WTC11 (cell line): Measurements from ENCODE around the gene CST9L. TPM values are rescaled to one million over a fixed set of nuclear protein-coding genes. Genes with fewer than 3 reads are reported as not detected.

ENCODE experiments used
- ATAC-seq: fragments of 200-7000 bp; cut with Tn5 transposase; 2 replicates; pipeline ENCODE4 v1.10.0; 2021; ENCODE audit warnings: mild to moderate bottlenecking, moderate library complexity
- CTCF ChIA-PET: fragments of 300-600 bp; sonication (Branson Sonifier 250); formaldehyde crosslinking; loops from one replicate; lab custom pipeline; 2021; ENCODE audit warnings: antibody characterized with exemption; lab: Charles Lee
- POLR2A ChIA-PET: fragments of 350-600 bp; sonication (Branson Sonifier 250); formaldehyde crosslinking; loops from one replicate; lab custom pipeline; 2021; ENCODE audit warnings: antibody characterized with exemption; lab: Charles Lee
- DNase-seq: peaks from one replicate; pipeline ENCODE4 v3.0.0; 2021; ENCODE audit warnings: low spot score
- H3K27ac Mint-ChIP-seq: 2 replicates; pipeline ENCODE4 v1.8.0; 2021; ENCODE audit warnings: mixed read lengths
- H3K27me3 Mint-ChIP-seq: 2 replicates; pipeline ENCODE4 v1.8.0; 2021; ENCODE audit warnings: low read depth, mild to moderate bottlenecking, moderate library complexity, mixed read lengths
- H3K36me3 Mint-ChIP-seq: 2 replicates; pipeline ENCODE4 v1.8.0; 2021; ENCODE audit warnings: mixed read lengths
- H3K4me1 Mint-ChIP-seq: 2 replicates; pipeline ENCODE4 v1.8.0; 2022; ENCODE audit warnings: mixed read lengths
- H3K4me3 Mint-ChIP-seq: 2 replicates; pipeline ENCODE4 v1.8.0; 2021; ENCODE audit warnings: mild to moderate bottlenecking, moderate library complexity, mixed read lengths
- H3K9me3 Mint-ChIP-seq: 2 replicates; pipeline ENCODE4 v1.8.0; 2021; ENCODE audit warnings: mixed read lengths
- ATF3 ChIP-seq: sonication (generic); formaldehyde crosslinking; conservative IDR thresholded peaks from 2 replicates; pipeline ENCODE4 v1.8.1; 2022; ENCODE audit warnings: mild to moderate bottlenecking, missing genetic modification reagents
- ATF6 ChIP-seq: sonication (generic); formaldehyde crosslinking; IDR thresholded peaks from 2 replicates; pipeline ENCODE4 v1.8.1; 2023; ENCODE audit warnings: mild to moderate bottlenecking, missing genetic modification reagents
- EMX1 ChIP-seq: fragments of 250-450 bp; sonication (Bioruptor Pico); IDR thresholded peaks from 2 replicates; pipeline ENCODE4 v1.8.0; 2021; ENCODE audit warnings: mild to moderate bottlenecking
- GTF2I ChIP-seq: fragments of 250-450 bp; sonication (Bioruptor Pico); conservative IDR thresholded peaks from 2 replicates; pipeline ENCODE4 v1.4.0; 2021; ENCODE audit warnings: mild to moderate bottlenecking
- IRF2 ChIP-seq: sonication (generic); formaldehyde crosslinking; IDR thresholded peaks from 2 replicates; pipeline ENCODE4 v1.8.0; 2022; ENCODE audit warnings: low read depth, missing genetic modification reagents, borderline replicate concordance
- NFATC4 ChIP-seq: fragments of 250-450 bp; sonication (Bioruptor Pico); IDR thresholded peaks from 2 replicates; pipeline ENCODE4 v1.9.0; 2021; ENCODE audit warnings: mild to moderate bottlenecking
- NFE2L1 ChIP-seq: sonication (generic); formaldehyde crosslinking; IDR thresholded peaks from 2 replicates; pipeline ENCODE4 v1.8.1; 2023; ENCODE audit warnings: missing genetic modification reagents
- PRRX2 ChIP-seq: fragments of 250-450 bp; sonication (Bioruptor Pico); IDR thresholded peaks from 2 replicates; pipeline ENCODE4 v1.8.0; 2021; ENCODE audit warnings: mild to moderate bottlenecking
- RELA ChIP-seq: sonication (generic); formaldehyde crosslinking; IDR thresholded peaks from 2 replicates; pipeline ENCODE4 v1.8.1; 2022; ENCODE audit warnings: missing genetic modification reagents, mild to moderate bottlenecking, borderline replicate concordance
- SOX15 ChIP-seq: fragments of 250-450 bp; sonication (Bioruptor Pico); IDR thresholded peaks from 2 replicates; pipeline ENCODE4 v1.9.0; 2021; ENCODE audit warnings: mild to moderate bottlenecking
- SP1 ChIP-seq: sonication (generic); formaldehyde crosslinking; conservative IDR thresholded peaks from 2 replicates; pipeline ENCODE4 v1.8.1; 2022; ENCODE audit warnings: missing genetic modification reagents
- TCF7 ChIP-seq: sonication (generic); formaldehyde crosslinking; IDR thresholded peaks from 2 replicates; pipeline ENCODE4 v1.8.0; 2022; ENCODE audit warnings: mild to moderate bottlenecking, low read depth, missing genetic modification reagents, moderate library complexity
- TEAD1 ChIP-seq: sonication (generic); formaldehyde crosslinking; IDR thresholded peaks from 2 replicates; pipeline ENCODE4 v1.8.0; 2022; ENCODE audit warnings: mild to moderate bottlenecking, missing genetic modification reagents
- TEAD4 ChIP-seq: sonication (generic); formaldehyde crosslinking; IDR thresholded peaks from 2 replicates; pipeline ENCODE4 v1.8.0; 2022; ENCODE audit warnings: mild to moderate bottlenecking, missing genetic modification reagents
- TP53 ChIP-seq: sonication (generic); formaldehyde crosslinking; IDR thresholded peaks from 2 replicates; pipeline ENCODE4 v1.8.1; 2023; ENCODE audit warnings: mild to moderate bottlenecking, missing genetic modification reagents
- ZNF263 ChIP-seq: sonication (generic); formaldehyde crosslinking; IDR thresholded peaks from 2 replicates; pipeline ENCODE4 v1.8.1; 2022; ENCODE audit warnings: low read depth, mild to moderate bottlenecking, moderate library complexity, missing genetic modification reagents
- ZNF317 ChIP-seq: sonication (generic); formaldehyde crosslinking; IDR thresholded peaks from 2 replicates; pipeline ENCODE4 v1.8.1; 2023; ENCODE audit warnings: low read depth, mild to moderate bottlenecking, moderate library complexity, missing genetic modification reagents, borderline replicate concordance
- ZNF416 ChIP-seq: fragments of 250-450 bp; sonication (Bioruptor Pico); IDR thresholded peaks from 2 replicates; pipeline ENCODE4 v1.9.0; 2021; ENCODE audit warnings: mild to moderate bottlenecking, inconsistent platforms
- ZNF423 ChIP-seq: fragments of 250-450 bp; sonication (Bioruptor Pico); IDR thresholded peaks from 2 replicates; pipeline ENCODE4 v2.1.2; 2022; ENCODE audit warnings: mild to moderate bottlenecking, moderate library complexity
- ZNF532 ChIP-seq: fragments of 250-450 bp; sonication (Bioruptor Pico); IDR thresholded peaks from 2 replicates; pipeline ENCODE4 v1.9.0; 2021; ENCODE audit warnings: mild to moderate bottlenecking, borderline replicate concordance
- total RNA-seq: library from RNA; stranded (reverse); gene quantifications from 3 replicates; pipeline ENCODE4 v1.2.3, GENCODE V29; 2021
- TF ChIP-seq, protein P1 (sequence below): sonication (generic); formaldehyde crosslinking; IDR thresholded peaks from 2 replicates; pipeline ENCODE4 v1.8.0; 2023; ENCODE audit warnings: mild to moderate bottlenecking, missing genetic modification reagents
- TF ChIP-seq, protein P2 (sequence below): fragments of 250-450 bp; sonication (Bioruptor Pico); IDR thresholded peaks from 2 replicates; pipeline ENCODE4 v1.9.0; 2021; ENCODE audit warnings: mild to moderate bottlenecking
- TF ChIP-seq, protein P3 (sequence below): fragments of 250-450 bp; sonication (Bioruptor Pico); IDR thresholded peaks from 2 replicates; pipeline ENCODE4 v2.1.2; 2022; ENCODE audit warnings: mild to moderate bottlenecking, moderate library complexity
- TF ChIP-seq, protein P4 (sequence below): sonication (generic); formaldehyde crosslinking; IDR thresholded peaks from 2 replicates; pipeline ENCODE4 v1.8.1; 2023; ENCODE audit warnings: mild to moderate bottlenecking, missing genetic modification reagents, moderate library complexity

Gene CST9L
- total RNA-seq, 1 experiment from 2014 or later, result not detected

- TF ChIP-seq, protein P1, sequence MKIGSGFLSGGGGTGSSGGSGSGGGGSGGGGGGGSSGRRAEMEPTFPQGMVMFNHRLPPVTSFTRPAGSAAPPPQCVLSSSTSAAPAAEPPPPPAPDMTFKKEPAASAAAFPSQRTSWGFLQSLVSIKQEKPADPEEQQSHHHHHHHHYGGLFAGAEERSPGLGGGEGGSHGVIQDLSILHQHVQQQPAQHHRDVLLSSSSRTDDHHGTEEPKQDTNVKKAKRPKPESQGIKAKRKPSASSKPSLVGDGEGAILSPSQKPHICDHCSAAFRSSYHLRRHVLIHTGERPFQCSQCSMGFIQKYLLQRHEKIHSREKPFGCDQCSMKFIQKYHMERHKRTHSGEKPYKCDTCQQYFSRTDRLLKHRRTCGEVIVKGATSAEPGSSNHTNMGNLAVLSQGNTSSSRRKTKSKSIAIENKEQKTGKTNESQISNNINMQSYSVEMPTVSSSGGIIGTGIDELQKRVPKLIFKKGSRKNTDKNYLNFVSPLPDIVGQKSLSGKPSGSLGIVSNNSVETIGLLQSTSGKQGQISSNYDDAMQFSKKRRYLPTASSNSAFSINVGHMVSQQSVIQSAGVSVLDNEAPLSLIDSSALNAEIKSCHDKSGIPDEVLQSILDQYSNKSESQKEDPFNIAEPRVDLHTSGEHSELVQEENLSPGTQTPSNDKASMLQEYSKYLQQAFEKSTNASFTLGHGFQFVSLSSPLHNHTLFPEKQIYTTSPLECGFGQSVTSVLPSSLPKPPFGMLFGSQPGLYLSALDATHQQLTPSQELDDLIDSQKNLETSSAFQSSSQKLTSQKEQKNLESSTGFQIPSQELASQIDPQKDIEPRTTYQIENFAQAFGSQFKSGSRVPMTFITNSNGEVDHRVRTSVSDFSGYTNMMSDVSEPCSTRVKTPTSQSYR (CRISPR knock-in tag), result no peak
- TF ChIP-seq, protein P2, sequence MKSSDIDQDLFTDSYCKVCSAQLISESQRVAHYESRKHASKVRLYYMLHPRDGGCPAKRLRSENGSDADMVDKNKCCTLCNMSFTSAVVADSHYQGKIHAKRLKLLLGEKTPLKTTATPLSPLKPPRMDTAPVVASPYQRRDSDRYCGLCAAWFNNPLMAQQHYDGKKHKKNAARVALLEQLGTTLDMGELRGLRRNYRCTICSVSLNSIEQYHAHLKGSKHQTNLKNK, result no peak
- TF ChIP-seq, protein P3, sequence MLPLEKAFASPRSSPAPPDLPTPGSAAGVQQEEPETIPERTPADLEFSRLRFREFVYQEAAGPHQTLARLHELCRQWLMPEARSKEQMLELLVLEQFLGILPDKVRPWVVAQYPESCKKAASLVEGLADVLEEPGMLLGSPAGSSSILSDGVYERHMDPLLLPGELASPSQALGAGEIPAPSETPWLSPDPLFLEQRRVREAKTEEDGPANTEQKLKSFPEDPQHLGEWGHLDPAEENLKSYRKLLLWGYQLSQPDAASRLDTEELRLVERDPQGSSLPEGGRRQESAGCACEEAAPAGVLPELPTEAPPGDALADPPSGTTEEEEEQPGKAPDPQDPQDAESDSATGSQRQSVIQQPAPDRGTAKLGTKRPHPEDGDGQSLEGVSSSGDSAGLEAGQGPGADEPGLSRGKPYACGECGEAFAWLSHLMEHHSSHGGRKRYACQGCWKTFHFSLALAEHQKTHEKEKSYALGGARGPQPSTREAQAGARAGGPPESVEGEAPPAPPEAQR, result no peak
- TF ChIP-seq RELA (CRISPR knock-in tag) (no peak), TEAD4 (CRISPR knock-in tag) (no peak), TCF7 (no peak)
Observed at GRCh38 chr20:23604306-23604705, 36.0 kb upstream of the CST9L start (continued).

DNA sequence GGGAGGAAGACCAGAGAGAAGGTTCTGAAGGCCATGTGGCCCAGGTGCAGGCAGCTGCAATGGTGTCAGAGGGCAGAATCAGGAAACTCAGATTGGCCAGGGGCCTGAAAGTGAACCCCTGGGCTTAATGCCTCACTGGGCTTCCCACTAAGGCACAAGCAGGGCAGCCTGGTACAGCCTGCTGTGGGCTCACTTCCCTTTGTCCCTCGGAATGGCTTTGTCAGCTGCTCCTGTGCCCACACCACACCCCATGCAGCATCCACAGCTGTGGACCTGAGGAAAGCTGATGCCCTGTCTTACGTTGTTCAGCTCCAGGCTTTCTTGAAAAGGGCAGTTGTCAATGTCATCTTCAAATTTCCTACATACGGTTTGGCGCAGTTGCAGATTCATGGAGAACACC, 35.0 kb upstream of the CST9L start:
- ATAC-seq, result no peak
- no peaks in the 10 kb centered on the region for H3K9me3 Mint-ChIP-seq
- peaks cover 25% of the 10 kb centered on the region; the same call in 1 of the 2 replicates for H3K4me1 Mint-ChIP-seq
- peaks cover 26% of the 10 kb centered on the region; the same call in 1 of the 2 replicates for H3K27me3 Mint-ChIP-seq
- DNase-seq, result no peak
- TF ChIP-seq TP53 (CRISPR knock-in tag) (no peak), GTF2I (CRISPR knock-in tag) (no peak), TEAD1 (no peak), PRRX2 (no peak), NFE2L1 (CRISPR knock-in tag) (no peak), RELA (CRISPR knock-in tag) (no peak), ATF3 (CRISPR knock-in tag) (no peak)
- TF ChIP-seq, protein P4, sequence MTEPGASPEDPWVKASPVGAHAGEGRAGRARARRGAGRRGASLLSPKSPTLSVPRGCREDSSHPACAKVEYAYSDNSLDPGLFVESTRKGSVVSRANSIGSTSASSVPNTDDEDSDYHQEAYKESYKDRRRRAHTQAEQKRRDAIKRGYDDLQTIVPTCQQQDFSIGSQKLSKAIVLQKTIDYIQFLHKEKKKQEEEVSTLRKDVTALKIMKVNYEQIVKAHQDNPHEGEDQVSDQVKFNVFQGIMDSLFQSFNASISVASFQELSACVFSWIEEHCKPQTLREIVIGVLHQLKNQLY (CRISPR knock-in tag), result no peak
- H3K27ac Mint-ChIP-seq, result no peak overlapping the region
- ChIA-PET CTCF (interaction anchor here (2.0 to 3.0 kb wide), 2 partner anchors 156 to 162 kb away, joined by 7 to 9 read pairs; no protein-coding TSS in a partner anchor), POLR2A (no interaction called here)
- no peak overlapping the region for H3K4me3 Mint-ChIP-seq
- H3K36me3 Mint-ChIP-seq, result no peaks in the 10 kb centered on the region

- Mint-ChIP-seq H3K4me1 (peaks cover 25% of the 10 kb centered on the region; the same call in 1 of the 2 replicates), H3K4me3 (no peak overlapping the region), H3K27me3 (peaks cover 26% of the 10 kb centered on the region; the same call in 1 of the 2 replicates), H3K9me3 (no peaks in the 10 kb centered on the region), H3K36me3 (no peaks in the 10 kb centered on the region), H3K27ac (no peak overlapping the region)
- POLR2A ChIA-PET, result no interaction called here
- DNase-seq (no peak), ATAC-seq (no peak)
- CTCF ChIA-PET, result interaction anchor here (3.0 kb wide), 1 partner anchor 161 kb away, joined by 9 read pairs; no protein-coding TSS in a partner anchor
- TF ChIP-seq ZNF263, result no peak
- TF ChIP-seq EMX1, result no peak
- no peak for TF ChIP-seq ATF6 (CRISPR knock-in tag)
- TF ChIP-seq SOX15 (CRISPR knock-in tag), result no peak
- no peak for TF ChIP-seq ZNF317 (CRISPR knock-in tag)
- no peak for TF ChIP-seq SP1 (CRISPR knock-in tag)
- no peak for TF ChIP-seq IRF2 (CRISPR knock-in tag)
- TF ChIP-seq NFE2L1 (CRISPR knock-in tag), result no peak
- TF ChIP-seq ZNF532 (CRISPR knock-in tag), result no peak
- no peak for TF ChIP-seq NFATC4 (CRISPR knock-in tag)
- TF ChIP-seq ZNF416, result no peak
- TF ChIP-seq ZNF423 (CRISPR knock-in tag), result no peak
Observed at GRCh38 chr20:23602699-23603098, 34.4 kb upstream of the CST9L start.
